Measurements from ENCODE around the gene BCR.
"Not testable (repeated sequence)": the region's sequence is repeated elsewhere in the genome, so short reads cannot be mapped to it uniquely, and the experiment has no call there.

BCR gene

GRCh38 chr22:23305321-23305910 lies 125.1 kb downstream of the BCR start:
- no peak for DNase-seq (ENCODE audit: extremely low read depth, low read depth)
- H3K4me3 ChIP-seq (replicated peaks; ENCODE audit: low read depth, low read length) = no peak overlapping the region
- TF ChIP-seq CTCF (IDR thresholded peaks at IDR 0.05; ENCODE audit: low read depth, low read length, missing control alignments) = no peak

- no peak overlapping the region for H3K4me3 ChIP-seq (replicated peaks; ENCODE audit: low read depth, low read length)
- no peak for TF ChIP-seq CTCF (IDR thresholded peaks at IDR 0.05; ENCODE audit: low read depth, low read length, missing control alignments)
- peak; percentile 45 for DNase-seq (ENCODE audit: extremely low read depth, low read depth)
Observed at GRCh38 chr22:23305922-23306374, 125.6 kb downstream of the BCR start.

- H3K4me3 ChIP-seq (replicated peaks; ENCODE audit: low read depth, low read length) = no peak overlapping the region
- DNase-seq (ENCODE audit: extremely low read depth, low read depth) = no peak
- TF ChIP-seq CTCF (IDR thresholded peaks at IDR 0.05; ENCODE audit: low read depth, low read length, missing control alignments) = no peak
Observed at GRCh38 chr22:23306438-23306921, 126.2 kb downstream of the BCR start.

DNA sequence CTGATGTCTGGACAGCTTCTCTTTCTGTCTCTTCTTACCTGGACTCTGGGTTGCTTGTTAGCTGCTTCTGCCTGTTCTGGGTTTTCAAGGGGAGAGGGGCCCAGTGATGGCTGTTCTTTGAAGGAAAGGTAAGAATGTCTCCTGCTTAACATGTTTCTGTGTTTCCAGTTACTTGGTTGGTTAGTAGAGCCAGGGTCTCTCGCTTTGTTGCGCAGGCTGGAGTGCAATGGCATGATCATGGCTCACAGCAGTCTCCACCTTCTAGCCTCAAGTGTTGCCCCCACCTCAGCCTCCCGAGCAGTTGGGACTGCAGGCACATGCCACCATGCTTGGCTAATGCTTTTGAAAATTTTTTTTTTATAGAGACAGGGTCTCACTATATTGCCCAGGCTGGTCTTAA lies 126.6 kb downstream of the BCR start:
- no peak for DNase-seq (ENCODE audit: extremely low read depth, low read depth)

DNA sequence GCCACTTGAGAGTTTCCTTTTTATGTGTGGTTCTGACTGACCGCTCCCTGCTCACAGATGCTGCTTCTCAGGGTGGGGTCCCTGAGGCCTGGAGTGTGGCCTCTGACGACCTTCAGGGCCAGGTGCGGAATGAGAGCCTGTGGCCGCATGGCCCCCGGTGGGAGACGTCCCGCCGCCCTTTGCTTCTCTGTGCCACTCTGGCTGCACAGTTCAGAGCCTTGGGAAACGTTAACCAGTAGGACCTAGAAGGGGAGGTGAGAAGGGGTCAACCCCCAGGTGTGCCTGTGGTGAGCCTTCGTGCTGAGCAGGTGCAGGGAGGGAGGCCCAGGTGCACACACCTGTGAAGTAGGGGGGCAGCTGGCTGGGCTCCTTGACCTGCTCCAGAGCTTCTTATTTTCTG lies 127.2 kb downstream of the BCR start:
- not testable (repeated sequence) for H3K4me3 ChIP-seq (replicated peaks; ENCODE audit: low read depth, low read length); DNase-seq (ENCODE audit: extremely low read depth, low read depth)

More for the DNA sequence above, 126.6 kb downstream of the BCR start:
- no peak overlapping the region for H3K4me3 ChIP-seq (replicated peaks; ENCODE audit: low read depth, low read length)
- TF ChIP-seq CTCF (IDR thresholded peaks at IDR 0.05; ENCODE audit: low read depth, low read length, missing control alignments) = no peak

- DNase-seq (ENCODE audit: extremely low read depth, low read depth); H3K4me3 ChIP-seq (replicated peaks; ENCODE audit: low read depth, low read length): not testable (repeated sequence)
Observed at GRCh38 chr22:23309261-23309660, 129.0 kb downstream of the BCR start.

DNA sequence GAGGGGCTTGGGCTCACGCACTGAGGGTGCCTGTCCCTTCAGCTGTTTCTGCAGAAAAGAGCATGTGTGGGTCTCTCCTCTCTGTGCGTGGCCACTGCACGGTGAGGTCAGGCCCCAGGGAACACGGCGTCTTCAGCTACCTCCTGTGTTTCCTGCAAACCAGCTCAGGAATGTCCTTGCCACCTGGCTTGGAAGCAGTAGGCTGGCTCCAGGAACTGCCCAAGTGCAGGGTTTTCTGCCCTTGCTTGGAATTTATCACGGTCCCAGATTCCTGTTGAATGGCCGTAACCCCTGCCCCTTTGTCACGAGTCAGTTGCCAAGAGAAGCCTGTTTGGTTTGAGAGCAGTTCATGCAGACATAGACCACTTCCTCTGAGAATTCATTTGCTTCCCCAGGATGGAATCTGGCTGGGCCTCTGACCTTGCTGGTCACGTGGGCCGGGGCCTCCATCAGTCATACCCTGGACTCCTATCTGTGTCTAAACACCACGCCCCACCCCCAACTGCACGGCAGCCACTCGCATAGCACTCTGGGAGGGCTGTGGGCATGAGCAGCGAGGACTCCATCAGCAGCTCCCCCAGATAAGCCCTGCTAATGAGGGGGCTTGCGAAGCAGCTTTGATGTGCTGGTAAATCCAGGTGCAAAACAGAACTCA lies 130.3 kb downstream of the BCR start:
- not testable (repeated sequence) for DNase-seq (ENCODE audit: extremely low read depth, low read depth); H3K4me3 ChIP-seq (replicated peaks; ENCODE audit: low read depth, low read length)

- H3K4me3 ChIP-seq (replicated peaks; ENCODE audit: low read depth, low read length); DNase-seq (ENCODE audit: extremely low read depth, low read depth): not testable (repeated sequence)
Observed at GRCh38 chr22:23311635-23312420, 131.5 kb downstream of the BCR start.

All from HFF-Myc (cell line).